Fibroblast of skin of left quadriceps (primary cell): ENCODE results near the gene CHTOP.
"Not testable (repeated sequence)": the region's sequence is repeated elsewhere in the genome, so short reads cannot be mapped to it uniquely, and the experiment has no call there.

Experiments used
- DNase-seq, 2 experiments: peaks; one replicate each; pipeline ENCODE4 v3.0.0-alpha.2; 2013; ENCODE audit warnings: low read depth in 2 of 2

CHTOP gene

DNA sequence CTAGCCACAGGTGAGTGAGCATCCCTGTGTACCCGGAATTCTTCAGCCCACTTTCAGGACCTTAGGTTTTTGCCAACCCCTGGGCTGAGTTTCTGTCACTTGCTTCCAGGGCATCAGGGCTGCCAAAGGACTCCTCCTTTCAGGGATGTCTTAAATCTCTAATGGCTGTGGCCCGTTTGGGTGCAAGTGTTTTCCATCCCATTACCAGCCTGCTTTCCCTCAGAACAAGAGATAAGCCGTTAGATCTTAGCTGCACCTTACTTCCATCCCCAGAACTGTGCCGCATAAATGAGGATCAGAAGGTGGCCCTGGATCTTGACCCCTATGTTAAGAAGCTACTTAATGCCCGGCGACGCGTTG is 25.3 kb downstream of the CHTOP start:
- no peak for DNase-seq

GRCh38 chr1:153659656-153660055 is 25.8 kb downstream of the CHTOP start:
- DNase-seq, result no peak

DNA sequence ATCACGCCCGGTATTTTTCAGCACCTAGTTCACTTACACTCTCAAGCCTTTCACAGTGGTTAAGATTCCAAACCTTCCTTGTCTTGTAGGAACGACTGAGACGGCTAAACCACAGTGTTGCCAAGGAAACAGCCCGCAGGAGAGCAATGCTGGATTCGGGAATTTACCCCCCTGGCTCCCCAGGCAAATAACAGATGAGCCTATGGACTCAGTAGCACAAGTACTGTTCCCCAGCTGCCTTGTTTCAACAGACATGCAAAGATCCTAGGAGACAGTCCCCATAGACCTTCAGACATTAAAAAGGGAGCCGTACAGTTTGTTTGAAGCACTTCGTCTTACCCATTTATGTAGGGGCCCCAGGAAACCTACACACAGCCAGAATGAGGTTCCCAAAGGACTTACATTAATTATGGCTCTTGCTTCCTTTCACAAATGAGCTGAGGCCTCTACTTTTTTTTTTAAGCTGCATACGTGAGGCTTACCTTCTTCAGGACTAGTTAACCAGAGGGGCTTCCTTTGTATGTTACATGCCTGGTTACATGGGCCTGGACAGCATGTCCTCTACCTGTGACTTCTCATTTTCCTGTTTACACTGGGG is 27.3 kb downstream of the CHTOP start:
- DNase-seq, result no peak

DNA sequence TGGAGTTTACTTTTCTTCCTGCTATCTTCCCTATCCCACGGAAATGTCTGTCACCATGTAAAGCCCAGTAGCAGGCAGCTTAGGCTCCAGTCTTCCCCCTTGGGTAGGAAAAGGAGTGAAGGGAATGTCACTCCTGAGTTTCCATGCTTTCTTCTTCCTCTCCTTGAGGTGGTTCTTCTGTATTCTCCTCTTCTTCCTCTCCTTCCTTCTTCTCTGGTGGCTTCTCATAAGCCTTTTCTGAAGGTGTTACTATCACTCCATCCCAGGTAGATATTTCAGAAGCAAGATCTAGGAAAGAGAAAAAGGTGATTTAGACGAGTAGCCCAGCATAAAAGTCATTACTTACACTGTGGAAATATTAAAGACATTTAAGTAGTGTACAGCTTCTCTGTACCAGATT is 28.4 kb downstream of the CHTOP start:
- DNase-seq, result no peak

GRCh38 chr1:153663211-153663610 is 29.3 kb downstream of the CHTOP start:
- DNase-seq, result no peak

- DNase-seq, result no peak
These were observed 33.6 kb downstream of the CHTOP start for GRCh38 chr1:153667439-153667838.

DNA sequence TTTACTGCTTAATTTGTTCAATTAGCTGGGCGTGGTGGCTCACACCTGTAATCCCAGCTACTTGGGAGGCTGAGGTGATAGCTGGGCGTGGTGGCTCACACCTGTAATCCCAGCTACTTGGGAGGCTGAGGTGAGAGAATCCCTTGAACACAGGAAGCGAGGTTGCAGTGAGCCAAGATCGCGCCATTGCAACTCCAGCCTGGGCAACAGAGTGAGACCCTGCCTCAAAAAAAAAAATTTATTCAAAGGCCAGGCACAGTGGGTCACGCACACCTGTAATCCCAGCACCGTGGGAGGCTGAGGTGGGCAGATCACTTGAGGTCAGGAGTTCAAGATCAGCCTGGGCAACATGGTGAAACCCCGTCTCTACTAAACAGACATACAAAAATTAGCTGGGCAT is 34.8 kb downstream of the CHTOP start:
- not testable (repeated sequence) for DNase-seq

DNA sequence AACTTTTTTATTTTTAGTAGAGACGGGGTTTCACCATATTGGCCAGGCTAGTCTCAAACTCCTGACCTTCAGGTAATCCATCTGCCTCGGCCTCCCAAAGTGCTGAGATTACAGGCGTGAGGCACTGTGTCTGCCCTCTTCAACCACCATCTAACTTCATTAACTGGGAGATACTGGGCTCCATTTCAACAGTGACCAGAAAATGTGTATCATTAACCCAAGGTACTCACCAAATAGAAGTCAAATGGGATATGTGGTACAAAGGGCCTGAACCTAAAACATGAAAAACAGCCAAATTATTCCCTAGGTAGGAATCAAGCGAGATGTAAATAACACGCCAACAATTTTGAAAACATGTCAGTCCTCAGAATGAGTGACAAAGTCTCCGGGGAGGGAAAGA is 35.7 kb downstream of the CHTOP start:
- DNase-seq, result no peak

DNA sequence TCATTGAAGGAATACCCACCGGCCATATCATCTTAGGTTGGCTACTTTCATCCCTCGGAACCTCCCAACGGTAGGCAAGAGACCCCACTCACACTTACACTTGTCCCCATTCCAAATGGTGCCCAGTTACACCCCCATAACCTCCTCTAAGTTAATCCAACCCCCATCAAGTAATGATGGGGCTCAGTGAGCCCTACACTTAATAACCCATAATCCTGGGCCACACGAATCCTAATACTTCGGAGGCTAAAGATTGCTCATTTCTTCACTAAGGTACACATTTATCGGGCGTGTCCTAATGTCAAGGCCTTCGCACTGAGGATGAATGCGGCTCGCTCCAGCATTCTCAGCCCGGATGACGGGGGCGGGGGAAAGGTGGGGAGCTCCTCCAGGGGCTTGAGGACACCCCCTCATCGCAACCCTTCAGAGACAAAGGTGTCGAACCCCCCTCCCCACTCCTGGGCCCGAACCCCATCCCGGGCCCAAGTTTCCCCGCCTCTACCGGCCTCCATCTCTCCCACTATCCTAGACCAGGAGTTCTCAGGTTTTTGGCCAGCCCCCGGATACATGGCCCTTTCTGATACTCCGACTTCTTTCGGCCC is 36.5 kb downstream of the CHTOP start:
- no peak for DNase-seq

- DNase-seq, result peak; percentile 100
These were observed 37.2 kb downstream of the CHTOP start, which contains the start of gene ILF2 for GRCh38 chr1:153670859-153671627. Gene ILF2, minus strand, starts transcription at chr1:153670993. Its CDS starts 71 bp downstream, at chr1:153670922.

DNA sequence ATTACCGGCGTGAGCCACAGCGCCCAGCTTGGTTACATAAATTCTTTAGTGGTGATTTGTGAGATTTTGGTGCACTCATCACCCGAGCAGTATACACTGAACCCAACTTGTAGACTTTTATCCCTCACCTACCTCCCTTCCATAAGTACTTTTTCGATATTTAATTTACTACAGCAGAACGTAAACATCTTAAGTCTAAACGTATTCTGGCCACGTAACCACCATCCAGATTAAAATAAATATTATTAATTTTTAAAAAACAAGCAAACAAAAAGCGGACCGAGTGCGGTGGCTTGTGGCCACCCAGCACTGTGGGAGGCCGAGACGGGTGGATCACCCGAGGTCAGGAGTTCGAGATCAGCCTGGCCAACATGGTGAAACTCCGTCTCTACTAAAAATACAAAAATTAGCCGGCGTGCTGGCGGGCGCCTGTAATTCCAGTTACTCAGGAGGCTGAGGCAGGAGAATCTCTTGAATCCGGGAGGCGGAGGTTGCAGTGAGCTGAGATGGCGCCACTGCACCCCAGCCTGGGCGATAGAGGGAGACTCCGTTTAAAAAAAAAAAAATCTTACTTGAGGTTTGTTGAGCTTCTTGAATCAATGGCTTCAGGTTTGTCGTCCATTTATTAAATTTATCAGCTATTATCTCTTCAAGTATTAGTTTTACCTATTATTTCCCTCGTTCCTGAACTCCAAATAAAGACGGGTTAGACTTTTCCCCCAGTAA is 37.9 kb downstream of the CHTOP start:
- not testable (repeated sequence) for DNase-seq

GRCh38 chr1:153673511-153673910 is 39.6 kb downstream of the CHTOP start:
- no peak for DNase-seq

DNA sequence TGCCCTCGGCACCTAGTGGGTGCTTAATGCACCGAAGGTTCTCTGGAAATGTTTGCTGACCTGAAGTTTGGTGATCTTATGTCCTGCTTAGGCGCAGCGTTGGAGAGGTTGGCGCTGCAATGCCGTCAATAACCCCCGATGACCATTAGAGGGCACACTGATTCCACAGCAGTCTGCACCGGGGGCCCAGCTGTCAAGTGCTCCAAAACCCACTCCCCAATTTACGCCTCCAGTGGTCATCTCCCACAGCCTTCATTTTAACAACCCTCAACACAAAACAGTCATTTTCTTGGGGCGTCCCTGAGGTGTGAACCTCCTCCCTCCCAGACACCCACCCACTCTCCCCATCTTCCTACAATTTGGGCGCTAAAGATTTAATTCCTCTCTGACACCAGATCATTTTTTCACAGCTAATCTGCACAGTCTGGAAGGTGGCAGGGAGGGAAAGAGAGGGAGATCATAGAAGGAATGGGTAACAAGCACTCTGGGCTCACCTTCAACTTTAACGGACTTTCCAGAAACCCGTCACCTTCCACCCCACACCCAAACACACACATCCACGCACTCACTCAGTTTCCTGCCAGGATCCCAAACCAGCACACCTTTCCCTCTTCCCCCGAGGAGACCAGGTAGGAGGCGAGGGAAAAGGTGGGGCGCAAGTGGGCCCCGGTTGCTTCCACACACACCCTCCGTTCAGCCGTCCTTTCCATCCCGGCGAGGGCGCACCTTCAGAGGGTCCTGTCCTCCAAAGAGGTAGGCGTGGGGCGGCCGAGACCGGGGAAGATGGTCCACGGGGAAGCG is 44.1 kb downstream of the CHTOP start:
- DNase-seq, result no peak

GRCh38 chr1:153678519-153679336 is 44.9 kb downstream of the CHTOP start, which contains the start of gene NPR1:
Gene NPR1, plus strand, starts transcription at chr1:153678688. Its CDS starts 421 bp downstream, at chr1:153679109.
- no peak for DNase-seq

- DNase-seq, result no peak
These were observed 45.7 kb downstream of the CHTOP start for GRCh38 chr1:153679337-153680119.

GRCh38 chr1:153680120-153680403 is 46.2 kb downstream of the CHTOP start:
- DNase-seq, result no peak

DNA sequence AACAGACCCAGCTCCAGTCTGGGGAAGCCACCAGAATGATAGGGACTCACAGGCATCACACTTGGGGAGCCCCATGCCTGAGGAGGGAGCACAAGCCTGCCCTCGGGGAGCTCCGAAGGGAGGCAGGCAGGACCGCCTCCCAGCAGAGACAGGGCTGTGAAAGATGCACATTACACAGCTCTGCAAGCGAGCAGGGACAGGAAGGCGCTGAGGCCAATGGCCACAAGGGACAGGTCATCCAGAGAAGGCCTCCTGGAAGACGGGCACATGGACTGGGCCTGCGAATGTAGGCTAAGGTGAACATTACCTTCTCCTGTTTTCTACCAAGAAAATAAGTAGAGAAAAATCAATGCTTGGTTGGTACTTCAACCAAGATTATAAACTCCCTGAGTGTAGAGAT is 48.9 kb downstream of the CHTOP start:
- no peak for DNase-seq

GRCh38 chr1:153683854-153684253 is 50.0 kb downstream of the CHTOP start:
- no peak for DNase-seq

- DNase-seq, result no peak
These were observed 51.0 kb downstream of the CHTOP start for GRCh38 chr1:153684892-153685291.
